SKM-1 (cell line): ENCODE data around the gene EHD2.
"Not testable (repeated sequence)": the region's sequence is repeated elsewhere in the genome, so short reads cannot be mapped to it uniquely, and the experiment has no call there.

Experiments used
- DNase-seq: peaks from one replicate; lab custom pipeline; 2025; ENCODE audit not compliant: unreplicated experiment; lab: John Stamatoyannopoulos, UW

EHD2 gene, protein sequence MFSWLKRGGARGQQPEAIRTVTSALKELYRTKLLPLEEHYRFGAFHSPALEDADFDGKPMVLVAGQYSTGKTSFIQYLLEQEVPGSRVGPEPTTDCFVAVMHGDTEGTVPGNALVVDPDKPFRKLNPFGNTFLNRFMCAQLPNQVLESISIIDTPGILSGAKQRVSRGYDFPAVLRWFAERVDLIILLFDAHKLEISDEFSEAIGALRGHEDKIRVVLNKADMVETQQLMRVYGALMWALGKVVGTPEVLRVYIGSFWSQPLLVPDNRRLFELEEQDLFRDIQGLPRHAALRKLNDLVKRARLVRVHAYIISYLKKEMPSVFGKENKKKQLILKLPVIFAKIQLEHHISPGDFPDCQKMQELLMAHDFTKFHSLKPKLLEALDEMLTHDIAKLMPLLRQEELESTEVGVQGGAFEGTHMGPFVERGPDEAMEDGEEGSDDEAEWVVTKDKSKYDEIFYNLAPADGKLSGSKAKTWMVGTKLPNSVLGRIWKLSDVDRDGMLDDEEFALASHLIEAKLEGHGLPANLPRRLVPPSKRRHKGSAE

GRCh38 chr19:47713046-47714021 is at the start of gene EHD2:
TSS of gene EHD2 (plus strand) at chr19:47713422. CDS start at chr19:47716613, 3,191 bp downstream.
- DNase-seq: no peak

GRCh38 chr19:47663435-47663910 is 49.7 kb upstream of the EHD2 start:
- DNase-seq: no peak

DNA sequence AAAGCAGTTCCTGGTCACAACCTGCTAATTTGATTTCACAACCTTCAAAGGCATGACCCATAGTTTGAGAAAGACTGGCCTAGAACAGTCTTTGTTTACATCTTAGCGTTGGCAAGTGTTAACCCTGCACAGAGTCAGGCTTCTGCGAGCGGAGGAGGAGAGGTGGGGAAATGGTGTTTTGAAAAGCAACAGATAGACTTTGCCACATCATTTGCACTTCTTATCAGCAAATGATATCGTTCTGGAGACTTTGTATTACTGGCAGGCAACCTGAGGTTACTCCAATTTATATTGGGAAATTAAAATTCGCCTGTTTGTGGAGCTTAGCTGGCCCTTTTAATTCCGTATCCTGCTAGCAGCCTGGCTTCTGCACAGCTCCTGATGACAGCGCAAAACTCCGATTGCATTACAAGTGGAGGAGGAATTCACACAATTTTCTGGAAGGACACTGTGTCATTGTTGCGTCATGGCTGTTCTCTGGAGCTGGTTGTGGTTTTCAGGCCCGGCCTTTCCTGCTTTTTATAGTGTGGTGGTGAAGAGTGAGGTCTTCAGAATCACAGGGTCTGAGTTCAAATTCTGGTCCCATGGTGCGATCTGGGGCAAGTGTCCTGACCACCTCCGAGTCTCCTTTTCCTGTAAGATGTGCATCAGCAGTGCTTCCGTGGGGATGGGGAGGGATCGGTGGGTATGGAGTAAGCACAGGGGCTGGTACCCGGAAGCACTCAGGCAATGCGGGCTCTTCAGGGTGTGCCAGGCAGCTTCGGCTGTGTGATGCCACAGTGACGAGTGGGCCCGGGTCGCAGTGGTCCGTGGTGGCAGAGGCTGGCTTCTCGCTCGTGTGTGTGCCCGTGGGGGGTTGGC is 49.1 kb upstream of the EHD2 start:
- DNase-seq: peak; percentile 4

GRCh38 chr19:47668556-47668955 is 44.7 kb upstream of the EHD2 start:
- not testable (repeated sequence) for DNase-seq

GRCh38 chr19:47670736-47671135 is 42.5 kb upstream of the EHD2 start:
- no peak for DNase-seq

- no peak for DNase-seq
Measured at GRCh38 chr19:47671499-47671898, 41.7 kb upstream of the EHD2 start.

DNA sequence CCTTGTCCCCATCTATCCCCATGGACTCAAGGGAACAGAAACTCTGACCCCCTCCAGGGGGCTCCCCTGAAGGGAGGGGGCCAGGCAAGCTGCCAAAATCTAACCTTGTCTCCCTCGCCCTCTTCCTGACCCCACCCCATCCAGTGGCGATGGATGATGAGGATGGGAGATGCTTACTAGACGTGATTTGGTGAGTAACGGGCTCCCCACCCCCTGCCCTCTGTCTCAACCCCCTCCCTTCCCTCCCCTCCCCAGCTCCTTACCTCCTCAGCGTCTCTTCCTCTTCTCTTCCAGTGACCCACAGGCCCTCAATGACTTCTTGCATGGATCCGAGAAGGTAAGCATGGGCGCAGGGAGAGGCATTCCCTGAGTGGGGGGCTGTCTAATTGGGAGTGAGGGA is 39.8 kb upstream of the EHD2 start:
- DNase-seq: no peak

GRCh38 chr19:47674548-47674947 is 38.7 kb upstream of the EHD2 start:
- DNase-seq: no peak

DNA sequence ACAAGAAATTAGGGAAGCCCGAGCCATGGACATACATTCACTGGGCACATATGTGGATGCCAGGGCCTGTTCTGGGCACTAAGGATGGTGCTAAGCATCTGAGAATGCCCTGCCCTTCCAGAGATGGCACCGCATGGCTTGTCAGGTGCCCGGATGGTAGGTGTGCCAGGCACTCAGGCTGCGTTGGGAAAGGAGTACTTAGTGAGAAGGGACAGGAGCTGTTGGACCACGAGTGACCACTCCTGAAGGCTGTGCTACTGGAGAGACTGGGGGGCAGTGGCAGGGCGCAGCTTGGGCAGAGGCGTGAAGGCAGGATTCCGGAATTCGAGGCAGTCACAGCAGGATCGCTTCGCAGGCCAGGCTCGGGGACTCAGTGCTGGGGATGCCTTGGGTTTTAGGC is 38.0 kb upstream of the EHD2 start:
- DNase-seq: no peak

- DNase-seq: no peak
Measured at GRCh38 chr19:47675859-47676258, 37.4 kb upstream of the EHD2 start.

DNA sequence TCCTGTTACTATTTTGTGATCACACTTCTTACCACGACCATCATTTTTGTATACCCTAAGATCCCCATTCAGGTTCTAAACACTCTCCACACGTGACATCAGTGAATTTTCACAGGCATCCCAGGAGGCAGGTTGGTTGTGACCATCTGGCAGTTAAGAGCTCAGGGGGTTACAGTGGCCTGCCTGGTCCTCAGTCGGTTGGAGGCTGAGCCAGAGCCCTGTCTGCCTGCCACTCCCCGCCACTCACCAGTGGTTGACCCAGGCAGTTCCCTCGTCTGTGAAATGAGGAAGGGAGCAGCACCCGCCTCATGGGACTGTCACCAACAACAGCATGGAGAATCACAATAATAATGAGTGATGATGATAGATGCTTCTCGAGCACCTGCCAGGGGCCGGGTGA is 36.4 kb upstream of the EHD2 start:
- no peak for DNase-seq

DNA sequence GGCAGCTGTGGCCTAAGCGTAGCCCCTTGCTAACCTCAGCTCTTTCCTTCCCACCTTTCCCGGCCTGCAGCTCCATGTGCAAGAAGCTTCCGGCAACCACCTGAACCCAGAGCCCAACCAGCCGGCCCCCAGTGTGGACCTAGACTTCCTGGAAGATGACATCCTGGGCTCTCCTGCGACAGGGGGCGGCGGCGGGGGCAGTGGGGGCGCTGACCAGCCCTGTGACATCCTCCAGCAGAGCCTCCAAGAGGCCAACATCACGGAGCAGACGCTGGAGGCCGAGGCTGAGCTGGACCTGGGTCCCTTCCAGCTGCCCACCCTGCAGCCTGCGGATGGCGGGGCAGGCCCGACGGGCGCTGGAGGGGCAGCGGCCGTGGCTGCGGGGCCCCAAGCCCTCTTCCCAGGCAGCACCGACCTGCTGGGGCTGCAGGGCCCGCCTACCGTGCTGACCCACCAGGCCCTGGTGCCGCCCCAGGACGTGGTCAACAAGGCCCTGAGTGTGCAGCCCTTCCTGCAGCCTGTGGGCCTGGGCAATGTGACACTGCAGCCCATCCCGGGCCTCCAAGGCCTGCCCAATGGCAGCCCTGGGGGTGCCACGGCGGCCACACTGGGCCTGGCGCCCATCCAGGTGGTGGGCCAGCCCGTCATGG is 33.8 kb upstream of the EHD2 start:
- no peak for DNase-seq

DNA sequence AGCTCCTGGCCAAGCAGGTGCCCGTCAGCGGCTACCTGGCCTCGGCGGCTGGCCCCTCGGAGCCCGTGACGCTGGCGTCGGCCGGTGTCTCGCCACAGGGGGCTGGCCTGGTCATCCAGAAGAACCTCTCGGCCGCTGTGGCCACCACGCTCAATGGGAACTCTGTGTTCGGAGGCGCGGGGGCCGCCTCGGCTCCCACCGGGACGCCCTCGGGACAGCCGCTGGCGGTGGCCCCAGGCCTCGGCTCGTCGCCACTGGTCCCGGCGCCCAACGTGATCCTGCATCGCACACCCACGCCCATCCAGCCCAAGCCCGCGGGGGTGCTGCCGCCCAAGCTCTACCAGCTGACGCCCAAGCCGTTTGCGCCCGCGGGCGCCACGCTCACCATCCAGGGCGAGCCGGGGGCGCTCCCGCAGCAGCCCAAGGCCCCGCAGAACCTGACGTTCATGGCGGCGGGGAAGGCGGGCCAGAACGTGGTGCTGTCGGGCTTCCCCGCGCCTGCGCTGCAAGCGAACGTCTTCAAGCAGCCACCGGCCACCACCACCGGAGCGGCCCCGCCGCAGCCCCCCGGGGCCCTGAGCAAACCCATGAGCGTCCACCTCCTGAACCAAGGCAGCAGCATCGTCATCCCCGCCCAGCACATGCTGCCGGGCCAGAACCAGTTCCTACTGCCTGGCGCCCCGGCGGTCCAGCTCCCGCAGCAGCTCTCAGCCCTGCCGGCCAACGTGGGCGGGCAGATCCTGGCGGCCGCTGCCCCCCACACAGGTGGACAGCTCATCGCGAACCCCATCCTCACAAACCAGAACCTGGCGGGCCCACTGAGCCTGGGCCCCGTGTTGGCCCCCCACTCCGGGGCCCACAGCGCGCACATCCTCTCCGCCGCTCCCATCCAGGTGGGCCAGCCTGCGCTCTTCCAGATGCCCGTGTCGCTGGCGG is 33.0 kb upstream of the EHD2 start:
- no peak for DNase-seq

DNA sequence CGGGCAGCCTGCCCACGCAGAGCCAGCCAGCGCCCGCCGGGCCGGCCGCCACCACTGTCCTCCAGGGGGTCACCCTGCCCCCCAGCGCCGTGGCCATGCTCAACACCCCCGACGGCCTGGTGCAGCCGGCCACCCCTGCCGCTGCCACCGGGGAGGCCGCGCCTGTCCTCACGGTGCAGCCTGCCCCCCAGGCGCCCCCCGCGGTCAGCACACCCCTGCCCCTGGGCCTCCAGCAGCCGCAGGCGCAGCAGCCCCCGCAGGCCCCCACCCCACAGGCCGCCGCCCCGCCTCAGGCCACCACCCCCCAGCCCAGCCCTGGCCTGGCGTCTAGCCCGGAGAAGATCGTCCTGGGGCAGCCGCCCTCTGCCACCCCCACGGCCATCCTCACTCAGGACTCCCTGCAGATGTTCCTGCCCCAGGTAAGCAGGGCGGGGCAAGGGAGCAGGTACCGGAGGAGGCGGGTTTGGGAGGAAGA is 32.3 kb upstream of the EHD2 start:
- no peak for DNase-seq

DNA sequence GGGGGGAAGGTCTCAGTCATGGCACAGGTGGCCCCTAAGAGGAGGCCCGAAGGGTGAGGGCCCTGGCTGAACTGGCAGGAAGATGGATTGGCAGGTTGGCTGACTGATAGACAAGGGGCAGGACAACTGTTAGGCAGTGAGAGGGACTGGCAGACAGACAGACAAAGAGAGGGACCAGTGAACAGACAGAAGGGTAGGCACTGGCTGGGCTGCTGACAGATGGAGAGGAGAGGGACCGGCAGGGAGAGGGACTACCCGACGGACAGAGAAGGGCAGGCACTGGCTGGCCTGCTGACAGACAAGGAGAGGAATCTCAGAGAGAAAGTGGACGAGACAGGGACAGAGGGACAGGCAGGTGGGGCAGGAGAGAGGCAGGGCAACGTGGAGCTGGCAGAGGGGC is 31.8 kb upstream of the EHD2 start:
- DNase-seq: no peak

DNA sequence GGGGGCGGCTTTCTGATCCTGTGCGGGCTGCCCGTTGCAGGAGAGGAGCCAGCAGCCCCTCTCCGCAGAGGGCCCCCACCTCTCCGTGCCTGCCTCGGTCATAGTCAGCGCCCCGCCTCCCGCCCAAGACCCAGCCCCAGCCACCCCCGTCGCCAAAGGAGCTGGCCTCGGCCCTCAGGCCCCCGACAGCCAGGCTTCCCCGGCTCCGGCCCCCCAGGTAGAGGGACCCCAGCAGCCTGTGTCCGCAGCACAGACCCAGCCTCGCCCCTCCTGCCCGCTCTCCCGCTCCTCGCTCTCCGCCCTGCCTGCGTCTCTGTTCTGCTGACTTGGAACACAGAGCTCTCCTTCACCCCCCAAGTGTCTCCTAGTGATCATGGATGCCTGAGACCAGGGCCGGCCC is 31.3 kb upstream of the EHD2 start:
- DNase-seq: no peak

DNA sequence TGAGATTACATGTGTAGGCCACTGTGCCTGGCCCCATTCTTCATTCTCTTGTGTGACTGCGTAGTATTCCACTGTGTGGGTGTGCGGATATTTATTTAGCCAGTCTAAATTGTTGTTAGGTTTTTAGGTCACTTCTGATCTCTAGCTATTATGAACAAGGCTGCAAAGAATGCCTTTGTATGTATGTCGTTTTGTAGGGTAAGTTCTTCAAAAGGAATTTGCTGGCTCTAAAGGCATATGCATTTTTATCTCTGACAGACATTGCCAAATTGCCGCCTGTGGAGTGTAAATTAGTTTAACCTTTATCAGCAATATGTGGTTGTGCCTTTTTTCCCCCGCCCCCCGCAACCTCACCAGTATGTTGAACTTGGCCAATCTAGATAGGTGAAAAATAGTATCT is 30.3 kb upstream of the EHD2 start:
- no peak for DNase-seq

- DNase-seq: no peak
Measured at GRCh38 chr19:47686679-47687450, 26.4 kb upstream of the EHD2 start.
